Measurements from ENCODE around the gene SLC3A2.
"Not testable (repeated sequence)": the region's sequence is repeated elsewhere in the genome, so short reads cannot be mapped to it uniquely, and the experiment has no call there.

The SLC3A2 gene

DNA sequence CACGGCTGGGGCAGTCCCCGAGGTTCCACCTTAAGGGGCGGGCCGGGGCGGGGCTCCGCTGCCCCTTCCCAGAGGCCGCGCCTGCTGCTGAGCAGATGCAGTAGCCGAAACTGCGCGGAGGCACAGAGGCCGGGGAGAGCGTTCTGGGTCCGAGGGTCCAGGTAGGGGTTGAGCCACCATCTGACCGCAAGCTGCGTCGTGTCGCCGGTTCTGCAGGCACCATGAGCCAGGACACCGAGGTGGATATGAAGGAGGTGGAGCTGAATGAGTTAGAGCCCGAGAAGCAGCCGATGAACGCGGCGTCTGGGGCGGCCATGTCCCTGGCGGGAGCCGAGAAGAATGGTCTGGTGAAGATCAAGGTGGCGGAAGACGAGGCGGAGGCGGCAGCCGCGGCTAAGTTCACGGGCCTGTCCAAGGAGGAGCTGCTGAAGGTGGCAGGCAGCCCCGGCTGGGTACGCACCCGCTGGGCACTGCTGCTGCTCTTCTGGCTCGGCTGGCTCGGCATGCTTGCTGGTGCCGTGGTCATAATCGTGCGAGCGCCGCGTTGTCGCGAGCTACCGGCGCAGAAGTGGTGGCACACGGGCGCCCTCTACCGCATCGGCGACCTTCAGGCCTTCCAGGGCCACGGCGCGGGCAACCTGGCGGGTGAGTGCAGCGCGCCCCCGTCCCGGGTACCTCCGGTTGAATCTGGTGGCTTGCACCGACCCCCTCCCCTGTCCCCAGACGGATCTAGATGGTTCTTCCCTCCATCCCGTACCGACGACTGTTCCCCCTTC lies at the start of gene SLC3A2:
TSS of gene SLC3A2 (plus strand) at position 94 of the 776 bp plus-strand sequence. CDS start at position 222, 128 bp downstream.
- peak; percentile 79 for DNase-seq

DNA sequence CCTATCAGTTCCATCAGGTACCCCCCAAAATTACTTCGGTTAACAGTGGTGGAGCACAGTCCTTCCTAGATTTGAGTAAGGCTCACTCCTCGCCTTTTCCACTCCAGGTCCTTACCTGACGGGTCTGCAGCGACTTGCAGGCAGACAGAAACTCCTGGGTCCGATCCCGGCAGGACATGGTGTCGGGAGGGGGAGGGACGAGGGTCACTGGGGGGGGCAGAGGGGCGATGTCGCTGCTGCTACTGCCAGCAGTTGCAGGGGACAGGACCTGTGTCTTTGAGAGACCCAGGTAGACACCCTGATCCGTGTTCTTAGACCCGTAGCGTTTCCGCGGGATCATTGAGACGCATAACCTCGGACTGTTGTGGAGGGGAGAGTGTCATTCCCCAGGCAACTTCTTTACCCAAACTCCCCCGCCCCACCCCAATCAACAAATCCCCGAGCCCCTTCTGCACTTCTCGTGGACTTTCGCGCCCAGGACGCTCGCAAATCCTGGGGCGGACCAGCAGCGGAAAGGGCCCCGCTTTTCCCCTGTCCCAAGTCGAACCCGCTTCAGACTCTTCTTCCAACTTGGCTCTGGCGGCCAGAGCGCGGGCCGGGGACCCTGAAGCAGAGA lies 49.7 kb upstream of the SLC3A2 start:
- no peak for DNase-seq

DNA sequence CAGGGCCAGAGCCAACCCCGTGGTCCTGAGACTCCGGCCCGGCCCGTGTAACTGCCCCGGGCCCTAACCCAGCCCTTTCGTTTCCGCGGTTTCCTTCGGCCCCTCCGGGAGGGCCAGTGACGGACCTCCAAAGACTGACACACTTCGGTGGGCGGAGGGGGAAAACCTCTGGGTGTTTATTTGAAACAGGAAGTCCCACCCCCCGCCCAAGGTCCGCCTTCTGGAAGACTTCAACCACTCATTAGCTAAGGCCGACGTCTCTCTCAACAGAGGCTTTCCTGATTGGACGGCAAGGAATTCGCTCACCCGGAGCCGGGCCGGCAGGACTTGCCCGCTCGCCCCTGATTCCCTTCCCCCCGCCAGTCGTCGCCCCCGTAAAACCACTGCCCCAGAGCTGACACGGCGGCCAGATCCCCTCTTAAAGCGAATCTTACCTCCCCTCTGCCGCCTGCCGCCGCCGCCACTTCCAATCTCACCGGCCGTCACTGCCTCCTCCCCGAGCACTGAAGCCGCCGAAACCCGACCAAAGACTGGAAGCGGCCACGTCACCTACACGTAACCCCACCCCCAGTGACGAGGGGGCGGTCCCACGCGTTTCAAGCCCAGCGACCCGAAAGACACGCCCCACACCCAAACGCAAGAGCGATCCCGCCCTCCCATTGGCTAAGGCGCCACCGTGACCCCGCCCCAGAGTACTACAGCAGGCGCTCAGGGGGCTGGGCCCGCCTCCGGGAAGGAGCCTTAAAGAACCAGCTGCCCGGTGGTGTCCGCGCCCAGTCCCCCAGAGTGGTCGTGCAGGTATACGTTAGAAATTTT lies 49.0 kb upstream of the SLC3A2 start, which contains the start of gene STX5:
TSS of gene STX5 (minus strand) at position 532 of the 816 bp plus-strand sequence. CDS start 808 bp downstream, outside the sequence.
- DNase-seq = peak; percentile 89

DNA sequence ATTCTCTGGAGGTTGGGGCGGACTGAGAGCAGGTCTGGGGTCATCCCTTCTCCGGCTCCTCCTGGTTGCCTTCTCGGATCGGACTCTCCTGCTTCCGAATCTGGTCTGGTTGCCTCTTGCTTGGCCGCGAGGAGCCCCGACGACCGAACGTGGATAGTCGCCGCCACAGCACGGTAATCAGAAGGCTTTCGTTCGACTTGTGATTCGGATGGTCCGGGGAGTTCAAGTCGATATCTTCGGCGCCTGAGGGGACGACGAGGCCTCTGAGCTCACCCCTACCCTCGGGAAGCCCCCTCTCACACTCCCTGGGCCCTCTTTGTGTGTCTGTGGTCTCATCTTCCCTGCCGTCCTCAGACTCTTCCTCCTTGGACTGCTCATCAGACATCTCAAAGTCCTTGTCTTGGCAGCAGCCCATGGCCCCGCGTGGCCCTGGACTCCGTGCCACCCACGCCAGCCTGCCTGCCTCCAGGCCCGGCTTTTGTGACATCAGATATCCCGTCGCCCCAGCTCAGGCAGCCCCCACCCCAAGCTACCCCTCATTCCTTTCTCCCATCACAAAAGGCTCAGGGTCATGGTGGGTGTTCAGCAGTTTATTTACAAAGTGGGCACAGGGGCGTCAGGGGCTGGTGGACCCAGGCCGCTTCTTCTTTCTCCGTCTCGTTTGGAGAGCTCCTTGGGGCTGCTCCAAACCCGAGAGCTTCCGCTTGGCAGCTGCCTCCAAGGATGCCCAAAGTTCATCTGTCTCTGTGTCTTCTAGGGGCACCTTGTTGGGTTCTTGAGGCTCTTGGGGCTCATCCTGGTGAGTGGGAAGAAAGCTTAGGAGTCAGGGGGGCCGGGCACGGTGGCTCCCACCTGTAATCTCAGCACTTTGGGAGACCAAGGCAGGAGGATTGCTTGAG lies 48.1 kb upstream of the SLC3A2 start, which contains the start of gene TEX54:
TSS of gene TEX54 (minus strand) at position 506 of the 899 bp plus-strand sequence.
- no peak for DNase-seq

DNA sequence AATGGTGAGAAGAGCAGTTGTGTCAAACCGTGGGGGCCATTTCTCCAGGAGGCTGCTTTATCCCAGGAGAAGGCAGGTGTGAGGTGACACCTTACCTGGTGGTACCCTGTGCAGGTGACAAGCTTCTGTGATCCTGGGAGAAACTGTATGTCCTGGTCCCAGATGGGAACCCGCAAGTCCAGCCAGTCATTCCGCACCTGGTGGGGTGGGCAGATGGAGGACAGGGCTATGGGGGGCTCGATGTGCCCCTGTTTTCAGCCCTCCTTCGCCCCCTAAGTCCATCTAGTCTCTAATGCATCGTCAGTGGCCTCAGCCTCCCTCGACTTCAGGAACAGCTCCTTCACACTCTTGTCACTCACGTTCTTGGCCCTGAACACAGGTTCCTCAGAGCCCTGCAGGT lies 45.4 kb upstream of the SLC3A2 start:
- DNase-seq = no peak

DNA sequence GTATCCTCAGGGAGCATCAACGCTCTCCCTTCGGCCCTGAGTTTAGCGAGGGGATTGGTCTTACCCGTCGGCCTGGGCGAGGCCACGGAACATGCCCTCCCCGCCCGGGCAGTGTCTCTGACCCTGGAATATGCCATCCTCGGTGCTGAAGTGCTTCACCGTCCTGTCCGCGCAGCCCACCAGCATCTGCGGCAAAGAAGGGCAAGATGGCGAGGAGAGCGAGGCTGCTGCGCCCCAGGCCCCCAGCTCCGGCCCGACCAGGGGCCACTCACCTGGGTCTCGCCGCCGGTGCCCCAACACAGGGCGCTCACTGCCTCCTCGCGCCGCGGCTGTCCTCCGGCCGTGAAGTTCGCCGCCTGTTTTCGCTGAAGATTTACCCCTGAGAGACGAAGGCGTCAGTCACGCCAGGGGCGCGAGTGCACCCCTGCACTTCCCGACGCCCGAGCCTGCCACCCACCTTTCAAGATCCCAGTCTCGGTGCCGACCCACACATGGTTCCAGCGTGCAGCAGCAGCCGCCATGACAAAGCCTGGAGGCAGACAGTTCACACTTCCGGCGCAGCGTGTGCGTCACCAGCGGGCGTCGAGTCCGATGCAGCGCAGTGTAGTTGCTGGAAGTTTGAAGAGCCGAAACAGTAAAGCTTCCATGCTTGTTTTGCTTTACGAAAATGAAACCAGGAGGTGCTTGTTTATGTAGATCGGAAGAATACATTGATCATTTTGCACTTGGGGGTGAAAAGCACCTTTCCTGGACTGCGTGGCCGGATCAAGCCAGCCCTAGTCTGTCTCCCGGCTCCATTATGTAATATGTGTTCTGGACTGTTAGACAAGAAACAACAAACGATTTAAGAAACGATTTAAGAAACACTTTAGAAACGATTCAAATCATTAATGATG lies 41.4 kb upstream of the SLC3A2 start, which contains the start of gene WDR74:
TSS of gene WDR74 (minus strand) at position 541 of the 896 bp plus-strand sequence. CDS start at position 521, 20 bp downstream.
- DNase-seq = peak; percentile 77

DNA sequence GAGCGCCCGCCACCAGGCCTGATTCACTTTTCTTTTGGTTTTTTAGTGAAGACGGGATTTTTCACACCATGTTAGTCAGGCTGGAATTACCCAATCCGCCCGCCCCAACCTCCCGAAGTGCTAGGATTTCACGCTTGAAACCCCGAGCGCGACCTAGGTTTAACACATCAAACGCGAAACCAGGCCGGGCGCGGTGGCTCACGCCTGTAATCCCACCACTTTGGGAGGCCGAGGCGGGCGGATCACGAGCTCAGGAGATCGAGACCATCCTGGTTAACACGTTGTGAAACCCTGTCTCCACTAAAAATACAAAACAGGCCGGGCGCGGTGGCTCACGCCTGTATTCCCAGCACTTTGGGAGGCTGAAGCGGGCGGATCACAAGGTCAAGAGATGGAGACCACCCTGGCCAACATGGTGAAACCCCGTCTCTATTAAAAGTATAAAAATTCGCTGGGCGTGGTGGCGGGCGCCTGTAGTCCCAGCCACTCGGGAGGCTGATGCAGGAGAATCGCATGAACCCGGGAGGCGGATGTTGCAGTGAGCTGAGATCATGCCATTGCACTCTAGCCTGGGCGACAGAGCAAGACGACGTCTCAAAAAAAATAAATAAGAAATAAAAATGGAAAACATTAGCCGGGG lies 39.9 kb upstream of the SLC3A2 start:
- DNase-seq = not testable (repeated sequence)

DNA sequence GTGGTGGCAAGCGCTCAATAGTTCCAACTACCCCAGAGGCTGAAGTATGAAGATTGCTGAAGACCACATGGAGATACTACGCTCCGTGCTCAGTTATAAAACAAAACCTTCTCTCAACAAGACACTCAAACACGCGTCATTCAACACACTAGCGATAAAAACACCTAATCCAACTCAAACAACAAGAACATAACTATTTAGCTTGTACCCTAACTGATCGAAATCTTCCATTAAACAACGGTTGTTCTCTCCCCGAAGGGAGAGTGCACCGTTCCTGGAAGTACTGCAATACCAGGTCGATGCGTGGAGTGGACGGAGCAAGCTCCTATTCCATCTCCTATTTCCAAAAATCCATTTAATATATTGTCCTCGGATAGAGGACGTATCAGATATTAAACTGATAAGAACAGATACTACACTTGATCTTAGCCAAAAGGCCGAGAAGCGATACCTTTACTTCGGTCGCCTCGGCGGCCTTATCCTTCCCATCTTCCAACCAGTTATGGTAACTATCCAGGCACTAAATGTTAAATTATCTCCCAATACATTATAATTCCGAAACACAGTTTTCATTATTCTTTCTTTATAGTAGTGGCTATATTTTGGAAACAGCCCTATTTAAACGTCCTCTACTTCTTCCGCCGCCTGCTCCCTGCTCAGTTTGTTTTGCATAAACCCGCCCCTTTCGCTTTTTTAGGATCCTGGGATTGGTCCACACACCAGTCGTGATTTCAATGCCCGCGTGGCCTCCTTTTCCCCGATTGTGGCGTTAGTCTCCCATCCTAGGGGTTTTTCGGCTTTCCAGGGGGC lies 39.1 kb upstream of the SLC3A2 start:
- DNase-seq = peak; percentile 99

DNA sequence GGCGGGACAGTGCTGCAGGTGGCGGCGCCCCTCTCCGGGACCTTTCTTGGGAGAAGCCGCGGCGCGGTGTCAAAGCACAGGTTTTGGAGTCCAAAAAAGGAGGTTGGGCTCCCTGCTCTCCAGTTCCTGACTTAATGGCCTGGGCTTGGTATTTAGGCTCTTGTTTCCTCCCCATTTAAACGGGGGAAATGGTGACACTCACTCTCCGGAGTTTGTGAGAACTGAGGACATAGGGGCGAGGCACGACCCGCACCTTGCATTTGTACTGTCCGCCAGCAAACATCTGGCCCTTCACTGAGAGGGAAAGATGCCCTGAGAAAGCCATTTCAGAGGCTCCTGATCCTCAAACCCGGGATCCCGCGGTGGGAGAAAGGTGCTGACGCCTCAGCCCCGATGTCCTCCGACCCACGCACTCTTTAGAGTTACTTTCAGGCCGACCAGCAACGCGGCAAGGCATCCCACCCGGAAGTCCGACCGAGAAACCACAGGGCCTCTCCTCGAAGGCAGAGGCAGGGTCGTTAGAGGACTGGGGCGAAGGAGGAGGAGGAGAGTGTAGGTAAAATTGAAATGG lies 38.4 kb upstream of the SLC3A2 start:
- no peak for DNase-seq

DNA sequence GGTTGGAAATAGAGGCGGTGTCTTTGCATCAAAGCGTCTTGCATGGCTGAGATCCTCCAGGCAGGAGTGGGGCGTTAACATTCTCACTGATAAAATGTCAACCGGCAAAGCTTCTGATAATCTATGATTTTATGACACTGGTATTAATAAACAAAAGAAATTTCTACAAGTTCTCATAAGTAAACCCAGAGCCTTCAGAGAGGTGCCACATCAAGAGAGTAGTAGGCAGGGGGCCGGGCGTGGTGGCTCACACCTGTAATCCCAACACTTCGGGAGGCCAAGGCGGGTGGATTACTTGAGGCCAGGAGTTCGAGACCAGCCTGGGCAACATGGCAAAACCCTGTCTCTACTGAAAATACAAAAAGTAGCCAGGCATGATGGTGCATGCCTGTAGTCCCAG lies 37.8 kb upstream of the SLC3A2 start:
- DNase-seq = not testable (repeated sequence)

DNA sequence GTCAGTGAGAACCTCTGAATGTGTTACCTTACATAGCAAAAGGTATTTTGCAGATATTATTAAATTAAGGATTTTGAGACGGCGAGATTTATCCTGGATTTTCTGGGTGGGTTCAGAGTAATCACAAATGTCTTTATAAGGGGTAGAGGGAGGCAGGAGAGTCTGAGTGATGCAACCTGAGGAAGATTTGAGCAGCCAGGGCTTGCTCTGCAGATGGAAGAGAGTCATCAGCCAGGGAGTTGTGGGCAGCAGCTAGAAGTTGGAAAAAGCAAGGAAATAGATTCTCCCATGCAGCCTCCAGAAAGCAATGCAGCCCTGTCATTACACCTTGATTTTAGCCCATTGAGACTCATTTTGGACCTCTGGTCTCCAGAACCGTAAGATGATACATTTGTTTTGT lies 37.2 kb upstream of the SLC3A2 start:
- no peak for DNase-seq

DNA sequence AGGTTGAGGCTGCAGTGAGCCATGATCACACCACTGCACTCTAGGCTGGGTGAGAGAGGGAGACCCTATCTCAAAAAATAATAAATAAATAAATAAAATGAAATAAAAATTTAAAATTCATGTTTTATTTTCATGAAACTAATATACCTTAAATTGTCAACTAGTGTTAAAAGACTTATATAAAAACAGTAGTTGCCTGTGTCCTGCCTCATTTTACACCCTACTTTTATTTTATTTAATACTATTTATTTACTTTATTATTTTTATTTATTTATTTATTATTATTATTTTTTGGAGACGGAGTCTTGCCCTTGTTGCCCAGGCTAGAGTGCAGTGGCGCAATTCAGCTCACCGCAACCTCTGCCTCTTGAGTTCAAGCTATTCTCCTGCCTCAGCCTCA lies 36.5 kb upstream of the SLC3A2 start:
- DNase-seq = no peak

DNA sequence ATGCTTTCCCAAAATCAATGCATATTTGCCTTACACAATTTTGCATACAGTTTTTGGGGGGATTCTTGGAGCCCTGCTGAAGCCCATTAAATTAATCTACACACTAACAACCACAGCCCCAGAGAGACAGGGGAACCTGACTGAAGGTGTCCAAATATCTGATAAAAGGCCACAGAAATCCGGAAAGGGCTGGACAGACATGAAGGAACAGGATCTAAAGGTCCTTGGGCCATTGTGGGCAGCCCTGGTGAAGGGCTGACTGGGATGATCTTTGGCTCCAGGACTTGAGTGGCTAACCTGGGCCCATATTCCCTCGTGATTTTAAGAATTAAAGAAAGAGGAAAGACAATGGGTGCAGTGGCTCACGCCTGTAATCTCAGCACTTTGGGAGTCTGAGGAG lies 34.5 kb upstream of the SLC3A2 start:
- DNase-seq = no peak

DNA sequence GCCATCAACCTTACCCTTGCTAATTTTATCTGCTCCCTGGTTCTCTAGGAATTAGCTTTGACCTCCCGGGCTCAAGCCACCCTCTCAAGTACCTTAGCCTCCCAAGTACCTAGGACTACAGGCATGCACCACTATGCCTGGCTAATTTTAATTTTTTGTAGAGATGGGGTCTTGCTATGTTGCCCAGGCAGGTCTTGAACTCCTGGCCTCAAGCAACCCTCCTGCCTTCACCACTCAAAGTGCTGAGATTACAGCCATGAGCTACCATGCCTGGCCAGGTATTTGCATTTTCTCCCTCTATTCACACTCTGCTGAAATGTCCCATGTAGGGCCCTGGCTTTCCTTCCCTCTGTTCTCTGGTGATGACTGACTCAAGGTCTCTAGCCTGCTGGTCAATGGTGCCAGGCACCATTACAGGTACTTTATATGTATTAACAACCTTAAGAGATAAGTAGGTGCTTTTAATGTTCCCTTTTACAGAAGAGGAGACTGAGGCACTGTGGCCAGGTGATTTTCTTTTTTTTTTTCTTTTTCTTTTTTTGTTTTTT lies 32.9 kb upstream of the SLC3A2 start:
- DNase-seq = no peak

DNA sequence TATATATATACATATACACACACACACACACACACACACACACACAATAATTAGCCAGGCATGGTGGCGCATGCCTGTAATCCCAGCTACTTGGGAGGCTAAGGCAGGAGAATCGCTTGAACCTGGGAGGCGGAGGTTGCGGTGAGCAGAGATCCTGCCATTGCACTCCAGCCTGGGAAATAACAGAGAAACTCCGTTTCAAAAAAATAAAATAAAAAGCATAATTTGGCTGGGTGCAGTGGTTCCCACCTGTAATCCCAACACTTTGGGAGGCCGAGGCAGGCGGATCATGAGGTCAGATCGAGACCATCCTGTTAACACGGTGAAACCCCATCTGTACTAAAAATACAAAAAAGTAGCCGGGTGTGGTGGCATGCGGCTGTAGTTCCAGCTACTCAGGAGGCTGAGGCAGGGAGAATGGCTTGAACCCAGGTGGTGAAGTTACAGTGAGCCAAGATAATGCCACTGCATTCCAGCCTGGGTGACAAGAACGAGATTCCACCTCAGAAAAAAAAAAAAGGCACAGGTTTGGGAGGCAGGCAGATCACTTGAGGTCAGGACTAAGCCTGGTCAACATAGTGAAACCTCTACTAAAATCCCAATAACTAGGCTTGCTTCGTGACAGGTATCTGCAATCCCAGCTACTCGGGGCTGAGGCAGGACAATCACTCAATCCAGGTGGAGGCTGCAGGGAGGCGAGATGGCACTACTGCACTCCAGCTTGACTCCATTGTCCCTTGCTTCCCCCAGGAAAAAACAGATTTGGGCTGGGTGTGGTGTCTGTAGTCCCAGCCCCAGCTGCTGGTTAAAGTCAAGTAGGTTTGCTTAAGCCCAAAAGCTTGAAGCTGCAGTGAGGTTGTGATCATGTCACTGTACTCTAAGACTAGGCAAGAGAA lies 29.5 kb upstream of the SLC3A2 start:
- no peak for DNase-seq

DNA sequence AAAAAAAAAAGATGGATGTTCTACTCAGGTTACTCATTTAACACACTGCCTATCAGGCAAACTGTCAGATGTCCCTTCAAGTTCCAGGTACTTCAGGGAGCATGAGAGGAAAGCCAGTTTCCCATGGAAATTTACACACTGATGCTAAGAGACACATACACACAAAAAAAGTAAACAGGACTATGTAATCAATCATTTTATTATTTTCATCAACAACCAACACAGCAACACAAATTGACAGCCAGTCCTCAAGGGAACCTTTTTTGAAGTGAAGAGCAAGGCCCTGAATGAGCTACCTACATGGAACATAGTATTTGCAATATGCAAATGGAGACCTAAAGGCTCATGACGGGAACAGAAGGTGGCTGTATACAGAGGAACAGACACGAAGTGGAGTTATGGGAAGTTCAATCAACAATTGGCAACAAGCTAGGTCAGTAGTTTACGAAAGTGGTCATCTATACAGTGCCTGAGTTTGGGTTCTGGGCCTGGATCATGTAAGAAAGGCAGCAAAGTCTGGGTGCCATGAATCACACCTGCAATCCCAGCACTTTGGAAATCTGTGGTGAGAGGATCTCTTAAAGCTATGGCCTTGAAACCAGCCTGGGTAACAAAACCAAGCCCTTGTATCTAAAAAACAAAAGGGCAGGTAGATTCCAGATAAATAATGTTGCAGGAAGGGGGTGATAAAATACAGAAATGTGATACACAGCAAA lies 28.7 kb upstream of the SLC3A2 start:
- DNase-seq = no peak

DNA sequence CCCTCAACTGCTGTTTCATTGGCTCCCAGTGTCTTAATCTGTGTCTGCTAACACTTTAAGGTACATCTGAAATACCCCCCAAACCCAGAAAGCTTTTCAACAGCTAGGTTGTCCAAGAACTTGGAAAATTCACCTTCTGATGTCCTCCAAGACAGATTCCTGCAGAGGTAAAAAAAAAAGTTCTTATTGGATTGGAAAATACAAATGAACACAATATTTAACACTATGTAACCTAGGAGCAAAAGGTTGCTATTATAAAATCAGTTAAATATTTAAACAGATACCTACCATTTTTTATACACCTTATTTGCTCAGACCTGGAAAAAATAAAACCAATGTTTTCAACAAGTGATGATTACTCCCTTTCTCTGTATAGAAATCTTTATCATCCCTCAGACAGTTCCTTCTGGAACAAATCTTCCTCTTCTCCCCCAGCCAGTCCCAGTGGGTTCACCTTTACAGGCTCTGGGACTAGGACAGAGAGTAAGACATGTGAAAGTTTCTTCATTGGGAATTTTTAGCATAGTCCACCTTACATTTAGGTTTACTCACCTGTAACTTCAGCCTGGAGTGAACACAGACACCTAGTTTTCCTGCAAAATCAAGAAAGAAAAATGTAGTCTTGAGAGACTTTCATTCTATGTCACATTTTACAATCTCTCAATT lies 28.0 kb upstream of the SLC3A2 start:
- DNase-seq = no peak
